HG03097 (cell line): ENCODE data around the gene AOX1.
"Not testable (repeated sequence)": the region's sequence is repeated elsewhere in the genome, so short reads cannot be mapped to it uniquely, and the experiment has no call there.

Experiments
- ATAC-seq: cut with Tn5 transposase; IDR thresholded peaks from one replicate; pipeline ENCODE4 v1.9.1; 2021; ENCODE audit not compliant: unreplicated experiment, low FRiP score

The AOX1 gene

GRCh38 chr2:200625282-200625681 lies 39.5 kb downstream of the AOX1 start:
- no peak for ATAC-seq

GRCh38 chr2:200625958-200626363 lies 40.1 kb downstream of the AOX1 start:
- ATAC-seq, result no peak

- ATAC-seq, result no peak
Measured at GRCh38 chr2:200627110-200627770, 41.4 kb downstream of the AOX1 start.

GRCh38 chr2:200628461-200628860 lies 42.6 kb downstream of the AOX1 start:
- ATAC-seq, result not testable (repeated sequence)

- ATAC-seq, result no peak
Measured at GRCh38 chr2:200631287-200631686, 45.5 kb downstream of the AOX1 start.

GRCh38 chr2:200634231-200634964 lies 48.6 kb downstream of the AOX1 start:
- no peak for ATAC-seq

GRCh38 chr2:200635251-200635650 lies 49.4 kb downstream of the AOX1 start:
- ATAC-seq, result no peak

- ATAC-seq, result no peak
Measured at GRCh38 chr2:200637901-200638300, 52.1 kb downstream of the AOX1 start.

- no peak for ATAC-seq
Measured at GRCh38 chr2:200640176-200640575, 54.4 kb downstream of the AOX1 start.

- ATAC-seq, result no peak
Measured at GRCh38 chr2:200640901-200641300, 55.1 kb downstream of the AOX1 start.

- not testable (repeated sequence) for ATAC-seq
Measured at GRCh38 chr2:200648518-200649281, 62.9 kb downstream of the AOX1 start.

GRCh38 chr2:200649724-200650123 lies 63.9 kb downstream of the AOX1 start:
- no peak for ATAC-seq

- no peak for ATAC-seq
Measured at GRCh38 chr2:200650195-200650594, 64.4 kb downstream of the AOX1 start.

- no peak for ATAC-seq
Measured at GRCh38 chr2:200652158-200652557, 66.3 kb downstream of the AOX1 start.

- ATAC-seq, result no peak
Measured at GRCh38 chr2:200653021-200653420, 67.2 kb downstream of the AOX1 start.

GRCh38 chr2:200654823-200655222 lies 69.0 kb downstream of the AOX1 start:
- no peak for ATAC-seq

- ATAC-seq, result no peak
Measured at GRCh38 chr2:200655918-200656580, 70.2 kb downstream of the AOX1 start.

GRCh38 chr2:200658278-200658864 lies 72.6 kb downstream of the AOX1 start:
- no peak for ATAC-seq

- no peak for ATAC-seq
Measured at GRCh38 chr2:200659410-200659809, 73.6 kb downstream of the AOX1 start.

- ATAC-seq, result no peak
Measured at GRCh38 chr2:200661477-200661876, 75.7 kb downstream of the AOX1 start.

GRCh38 chr2:200662727-200663126 lies 76.9 kb downstream of the AOX1 start:
- ATAC-seq, result no peak
